NCI-H1930 (cell line): ENCODE data around the gene FZD10.

Experiments used
- DNase-seq, 2 experiments: peaks; one replicate each; lab custom pipeline; 2025; lab: John Stamatoyannopoulos, UW

Gene FZD10

GRCh38 chr12:130212384-130212989 is 50.2 kb downstream of the FZD10 start:
- DNase-seq: no peak

GRCh38 chr12:130213249-130213648 is 51.0 kb downstream of the FZD10 start:
- DNase-seq: no peak

- DNase-seq: no peak
These were observed 52.6 kb downstream of the FZD10 start for GRCh38 chr12:130214686-130215395.
